Kidney capillary endothelial cell (primary cell): ENCODE data around the gene MRPL42.
A peak's percentile ranks its signal among the peaks of the same experiment; 100 is the strongest.

Source experiments
- DNase-seq: peaks from one replicate; pipeline ENCODE4 v3.0.0-alpha.2; 2018; ENCODE audit warnings: low spot score

MRPL42 gene

GRCh38 chr12:93500201-93500600 is 32.9 kb downstream of the MRPL42 start:
- no peak for DNase-seq

- no peak for DNase-seq
These were observed 33.4 kb downstream of the MRPL42 start for GRCh38 chr12:93500667-93501066.

- DNase-seq: peak; percentile 35
These were observed 35.7 kb downstream of the MRPL42 start for GRCh38 chr12:93502802-93503623.

- DNase-seq: no peak
These were observed 39.9 kb downstream of the MRPL42 start for GRCh38 chr12:93507165-93507564.

GRCh38 chr12:93509506-93509905 is 42.2 kb downstream of the MRPL42 start:
- no peak for DNase-seq

GRCh38 chr12:93514853-93515252 is 47.5 kb downstream of the MRPL42 start:
- no peak for DNase-seq

- no peak for DNase-seq
These were observed 51.4 kb downstream of the MRPL42 start for GRCh38 chr12:93518725-93519124.

GRCh38 chr12:93519859-93520258 is 52.5 kb downstream of the MRPL42 start:
- DNase-seq: no peak

GRCh38 chr12:93520454-93520853 is 53.1 kb downstream of the MRPL42 start:
- DNase-seq: no peak

- no peak for DNase-seq
These were observed 54.1 kb downstream of the MRPL42 start for GRCh38 chr12:93521225-93522080.

- no peak for DNase-seq
These were observed 57.2 kb downstream of the MRPL42 start for GRCh38 chr12:93524386-93525133.

- peak; percentile 42 for DNase-seq
These were observed 59.6 kb downstream of the MRPL42 start for GRCh38 chr12:93526786-93527428.

GRCh38 chr12:93530358-93530757 is 63.0 kb downstream of the MRPL42 start:
- no peak for DNase-seq

GRCh38 chr12:93533310-93533709 is 66.0 kb downstream of the MRPL42 start:
- DNase-seq: no peak

- DNase-seq: no peak
These were observed 68.9 kb downstream of the MRPL42 start for GRCh38 chr12:93536111-93536765.

GRCh38 chr12:93536766-93537488 is 69.6 kb downstream of the MRPL42 start:
- DNase-seq: peak; percentile 63

- no peak for DNase-seq
These were observed 70.5 kb downstream of the MRPL42 start for GRCh38 chr12:93537769-93538168.

GRCh38 chr12:93539821-93540220 is 72.5 kb downstream of the MRPL42 start:
- DNase-seq: no peak

- no peak for DNase-seq
These were observed 73.2 kb downstream of the MRPL42 start for GRCh38 chr12:93540466-93540865.

GRCh38 chr12:93541578-93542225 is 74.4 kb downstream of the MRPL42 start:
- DNase-seq: no peak
